Right ventricle myocardium inferior (tissue), 1 donor: ENCODE data around the gene C10orf67. TPM values are rescaled to one million over a fixed set of nuclear protein-coding genes. Genes with fewer than 3 reads are reported as not detected.
"Not testable (repeated sequence)": the region's sequence is repeated elsewhere in the genome, so short reads cannot be mapped to it uniquely, and the experiment has no call there.

Experiments
- ATAC-seq: fragments of 200-7000 bp; cut with Tn5 transposase; one replicate; pipeline ENCODE4 v1.9.1; 2020; ENCODE audit warnings: mild to moderate bottlenecking, moderate library complexity
- DNase-seq: peaks from one replicate; pipeline ENCODE4 v3.0.0; 2021; ENCODE audit errors: missing footprints
- intact Hi-C: fragments of 100-400 bp; cut with DNase I; formaldehyde crosslinking; loops from one replicate; pipeline ENCODE4 v1.11.0; 2022
- total RNA-seq: library from RNA; stranded (reverse); fragmentation: NEBNext Ultra II Directional; extraction: Animal tissue kit (Norgen Biotek cat#: 25700); gene quantifications from one replicate; pipeline ENCODE4 v1.2.1, GENCODE V29; 2021
- donor health status: DM: no; HTN: yes; CAD: no; lungs with severe emphysema.

Gene C10orf67
- total RNA-seq, 1 donor from 2014 or later = 0.51 TPM

DNA sequence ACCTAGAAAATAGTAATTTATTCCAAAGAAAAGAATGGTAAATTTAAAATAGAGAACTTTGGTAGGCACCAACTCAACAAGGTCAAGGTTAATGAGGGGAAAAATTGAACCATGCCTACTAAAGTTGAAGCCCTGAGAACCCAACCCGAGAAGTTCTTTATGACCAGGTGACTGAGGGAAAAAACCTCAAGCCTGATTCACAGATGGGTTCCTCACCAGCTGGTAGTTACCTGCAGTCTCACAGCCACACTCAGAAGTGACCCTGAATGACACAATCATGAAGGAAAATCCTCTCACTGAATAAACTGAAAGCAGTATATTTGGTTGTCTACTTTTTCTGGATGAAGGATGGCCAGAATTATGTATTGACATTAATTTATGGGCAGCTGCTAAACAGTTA lies 7.0 kb downstream of the C10orf67 start:
- ATAC-seq (no peak), DNase-seq (no peak)
- intact Hi-C loops = no loop called here

DNA sequence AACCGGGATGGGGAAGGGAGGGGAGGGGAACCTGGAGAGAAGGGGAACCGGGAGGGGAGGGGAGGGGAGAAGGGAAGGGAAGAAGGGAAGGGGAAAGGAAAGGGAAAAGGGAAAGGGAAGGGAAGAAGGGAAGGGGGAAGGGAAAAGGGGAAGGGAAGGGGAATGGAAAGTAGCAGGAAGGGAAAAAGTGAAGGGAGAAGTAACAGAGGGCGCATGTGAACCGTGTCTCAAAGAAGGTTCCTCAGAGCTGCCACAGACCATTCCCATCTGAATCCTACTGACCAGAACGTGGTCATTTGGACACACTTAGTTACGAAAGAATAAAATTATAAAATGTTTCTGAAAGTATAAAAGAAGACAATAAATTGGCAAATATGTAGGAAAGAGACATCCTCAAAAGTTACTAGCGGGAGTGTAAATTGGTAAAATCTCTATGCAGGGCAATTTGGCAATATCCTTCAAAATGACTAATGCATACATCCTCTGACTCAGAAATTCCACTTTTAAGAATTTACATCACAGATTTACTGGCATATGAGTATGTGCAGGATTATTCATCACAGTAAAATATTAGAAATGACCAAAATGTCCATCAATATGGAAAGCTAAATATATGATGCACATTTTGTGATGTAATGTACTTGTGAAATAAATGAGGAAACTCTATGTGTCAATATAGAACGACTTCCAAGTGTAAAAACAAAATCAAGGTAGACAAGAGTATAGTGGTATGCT lies 12.9 kb downstream of the C10orf67 start:
- no peak for ATAC-seq

DNA sequence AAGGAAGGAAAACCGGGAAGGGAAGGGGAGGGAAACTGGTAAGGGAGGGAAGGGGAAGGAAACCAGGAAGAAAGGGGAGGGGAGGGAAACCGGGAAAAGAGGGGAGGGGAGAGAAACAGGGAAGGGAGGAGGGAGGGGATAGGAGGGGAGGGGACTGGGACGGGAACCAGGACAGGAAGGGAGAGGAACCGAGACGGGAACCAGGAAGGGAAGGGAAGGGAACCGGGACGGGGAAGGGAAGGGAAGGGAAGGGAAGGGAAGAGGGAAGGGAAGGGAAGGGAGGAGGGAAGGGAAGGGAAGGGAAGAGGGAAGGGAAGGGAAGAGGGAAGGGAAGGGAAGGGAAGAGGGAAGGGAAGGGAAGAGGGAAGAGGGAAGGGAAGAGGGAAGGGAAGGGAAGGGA lies 13.6 kb downstream of the C10orf67 start:
- ATAC-seq = no peak
- intact Hi-C loops = no loop called here
- DNase-seq = no peak

More for the DNA sequence above, 12.9 kb downstream of the C10orf67 start:
- intact Hi-C loops = no loop called here
- DNase-seq = no peak

DNA sequence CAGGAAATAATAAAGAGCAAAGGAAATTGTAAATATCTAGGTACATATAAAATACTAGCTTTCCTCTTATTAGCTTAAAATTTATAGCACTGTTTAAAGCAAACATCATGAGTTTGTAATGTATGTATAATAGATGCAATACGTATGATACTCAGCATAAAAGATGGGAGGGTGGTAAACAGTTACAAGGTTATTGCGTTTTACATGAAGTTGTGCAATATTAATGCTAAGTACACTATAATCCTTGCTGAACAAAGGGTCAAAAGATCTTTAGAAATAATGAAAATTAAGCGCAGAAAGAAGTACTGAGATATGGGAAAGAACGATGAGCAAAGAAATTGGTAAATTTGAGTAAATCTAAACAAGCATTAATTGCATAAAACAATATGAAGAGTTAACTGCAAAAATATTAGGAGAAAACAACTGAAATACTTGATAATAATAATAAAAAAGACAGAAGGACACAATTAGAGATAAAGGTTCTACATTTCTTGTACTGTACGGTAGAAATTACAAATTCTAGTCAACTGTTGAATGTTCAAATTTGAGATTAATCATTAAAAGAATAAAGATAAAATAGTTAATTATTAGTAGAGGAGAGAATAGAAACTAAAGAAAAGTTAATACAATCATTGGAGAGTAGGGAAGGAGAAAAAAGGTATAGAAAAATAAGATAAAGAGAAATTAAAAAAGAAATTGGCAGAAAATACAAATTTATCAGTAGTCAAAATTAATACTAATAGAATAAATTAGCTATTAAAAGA lies 17.9 kb downstream of the C10orf67 start:
- no peak for DNase-seq
- intact Hi-C loops = no loop called here
- ATAC-seq = no peak

DNA sequence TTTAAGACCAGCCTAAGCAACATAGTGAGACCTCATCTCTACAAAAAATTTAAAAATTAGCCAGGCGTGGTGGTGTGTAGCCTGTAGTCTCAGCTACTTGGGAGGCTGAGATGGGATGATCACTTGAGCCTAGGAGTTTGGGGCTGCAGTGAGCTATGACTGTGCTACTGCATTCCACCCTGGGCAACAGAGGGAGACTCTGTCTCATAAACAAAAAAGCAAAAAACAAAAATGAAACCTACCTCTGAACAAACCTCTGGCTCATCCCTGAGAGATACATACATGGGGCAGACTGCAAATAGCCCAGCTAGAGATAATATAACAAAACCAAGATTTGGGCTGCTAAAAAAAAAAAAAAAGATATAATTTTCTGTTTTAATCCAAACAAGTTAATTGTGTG lies 19.5 kb downstream of the C10orf67 start:
- no peak for ATAC-seq
- no peak for DNase-seq
- intact Hi-C loops = no loop called here

DNA sequence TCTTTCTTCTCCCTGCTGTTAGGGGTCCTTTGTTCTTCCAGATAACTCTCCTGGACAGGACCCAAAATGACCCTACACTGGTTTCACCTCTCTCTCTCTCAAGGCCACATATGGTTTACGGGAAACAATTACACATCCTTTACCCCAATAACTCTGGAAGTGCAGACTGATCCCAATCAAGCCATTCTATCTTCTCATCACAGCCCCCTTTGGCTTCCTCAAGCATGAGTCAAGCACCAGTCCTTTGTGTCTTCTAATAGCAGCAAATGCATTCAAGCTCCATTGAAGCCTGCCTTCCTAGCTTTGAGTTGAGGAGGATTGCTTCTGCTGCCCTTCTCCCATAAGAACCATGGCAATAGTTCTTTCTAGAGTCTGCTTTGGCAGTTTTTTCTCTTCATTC lies 20.2 kb downstream of the C10orf67 start:
- DNase-seq (no peak), ATAC-seq (no peak)
- intact Hi-C loops = no loop called here

DNA sequence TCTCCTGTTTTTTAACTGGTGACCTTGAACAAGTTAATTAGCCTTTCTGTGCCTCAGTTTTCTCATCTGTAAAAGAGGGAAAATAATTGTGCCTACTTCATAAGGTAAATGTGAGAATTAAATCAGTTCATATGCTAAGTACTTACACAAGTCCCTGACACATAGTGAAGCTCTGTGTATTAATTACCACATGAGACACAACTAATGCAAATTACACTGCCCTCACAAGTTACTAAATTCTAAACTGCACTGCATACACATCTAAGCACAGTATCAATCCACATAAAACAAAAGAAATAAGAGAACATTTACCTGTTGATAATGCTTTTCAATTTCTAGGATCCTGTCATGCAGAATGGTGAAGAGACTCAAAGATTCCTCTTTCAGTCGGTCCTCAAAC lies 22.5 kb downstream of the C10orf67 start:
- intact Hi-C loops = no loop called here
- DNase-seq (no peak), ATAC-seq (no peak)

DNA sequence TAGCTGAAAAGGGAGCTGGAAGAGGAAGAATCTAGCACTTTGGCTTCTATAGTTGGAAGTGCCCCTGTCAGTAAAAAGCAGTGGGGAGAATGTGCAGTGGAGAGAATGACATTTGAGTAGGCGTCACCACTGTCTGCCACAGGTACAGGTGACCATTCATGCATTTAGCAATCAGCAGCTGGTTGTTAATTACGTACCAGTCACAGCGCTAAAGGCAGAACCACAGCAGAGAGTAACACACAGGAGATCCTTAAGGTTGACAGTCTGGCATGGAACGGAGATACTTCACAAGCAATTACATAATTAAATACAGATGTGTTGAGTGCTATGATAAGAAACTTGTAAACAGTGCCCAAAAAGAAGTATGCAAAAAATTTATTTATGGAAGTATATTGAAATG lies 24.8 kb downstream of the C10orf67 start:
- ATAC-seq = no peak
- intact Hi-C loops = no loop called here
- no peak for DNase-seq

DNA sequence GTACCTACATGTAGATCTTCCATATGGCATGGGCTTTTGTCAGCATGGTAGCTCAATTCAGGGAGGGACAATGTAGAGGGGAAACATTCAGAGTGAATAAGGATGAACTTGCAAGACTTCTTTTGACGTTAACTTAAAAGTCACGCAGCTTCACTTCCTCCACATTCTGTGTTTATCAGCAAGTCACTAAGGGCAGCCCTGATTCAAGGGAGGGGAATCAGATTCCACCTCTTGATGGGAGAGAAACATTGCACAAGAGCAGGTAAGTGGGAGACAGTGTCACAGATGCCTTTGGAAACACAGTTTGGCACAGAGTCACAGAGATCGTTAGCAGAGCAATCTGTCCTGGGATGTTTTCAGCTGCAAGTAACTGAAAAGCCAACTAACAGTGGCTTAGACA lies 26.2 kb downstream of the C10orf67 start:
- ATAC-seq (no peak), DNase-seq (no peak)
- intact Hi-C loops = no loop called here

DNA sequence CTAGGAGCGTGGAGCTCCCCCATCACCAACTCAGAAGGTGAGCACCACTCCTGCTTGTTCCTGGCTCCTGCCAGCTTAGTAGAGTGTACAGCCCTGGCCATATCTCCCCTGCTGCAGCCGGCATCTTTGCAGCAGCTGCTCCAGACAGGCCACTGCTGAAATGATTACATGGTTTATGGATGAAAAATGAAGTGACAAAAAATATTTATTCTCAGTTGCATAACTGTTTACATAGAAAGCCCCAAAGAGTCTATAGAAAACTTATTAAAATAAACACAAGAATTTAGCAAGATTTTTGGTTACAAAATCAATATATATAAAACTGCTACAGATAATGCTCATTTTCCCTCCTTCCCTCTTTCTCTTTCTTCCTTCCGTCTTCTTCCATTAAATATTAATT lies 27.2 kb downstream of the C10orf67 start:
- intact Hi-C loops = no loop called here
- no peak for ATAC-seq
- no peak for DNase-seq

DNA sequence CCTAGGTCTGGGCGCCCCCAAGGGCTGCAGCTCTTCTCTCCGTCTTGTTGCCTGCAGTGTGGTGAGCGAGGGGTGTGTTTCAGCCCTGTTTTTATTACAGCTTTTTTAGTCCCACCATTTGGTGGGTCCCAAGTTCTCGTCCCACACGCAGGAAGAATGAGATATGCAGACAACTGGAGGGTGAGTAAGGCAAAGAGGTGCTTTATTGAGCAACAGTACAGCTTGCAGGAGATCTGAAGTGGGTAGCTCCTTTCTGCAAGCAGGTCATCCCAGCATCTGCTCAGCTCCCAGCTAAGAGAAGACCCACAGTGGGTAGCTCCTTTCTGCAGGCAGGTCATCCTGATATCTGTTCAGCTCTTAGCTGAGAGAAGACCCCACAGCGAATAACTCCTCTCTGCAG lies 28.2 kb downstream of the C10orf67 start:
- DNase-seq (no peak), ATAC-seq (no peak)
- intact Hi-C loops = no loop called here

DNA sequence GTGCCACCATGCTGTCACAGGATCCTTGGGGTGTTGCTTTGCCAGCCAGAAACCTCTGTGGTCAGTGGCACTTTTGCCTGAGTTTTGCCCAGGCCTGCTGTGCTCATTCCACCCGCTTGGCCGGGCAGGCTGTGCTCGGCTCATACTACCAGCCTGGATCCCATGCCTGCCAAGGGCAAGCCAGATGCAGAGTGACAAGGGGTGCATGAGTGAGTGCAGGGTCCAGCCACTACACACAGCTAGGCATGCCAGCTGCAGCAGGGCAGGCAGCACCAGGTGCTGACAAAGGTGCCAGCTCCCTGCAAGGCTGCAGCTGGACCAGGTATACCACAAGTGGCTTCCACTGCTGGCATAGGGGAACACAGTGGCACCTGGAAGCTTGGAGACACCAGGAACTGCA lies 28.6 kb downstream of the C10orf67 start:
- intact Hi-C loops = loop anchor here (2.0 kb wide), 1 partner anchor 209 kb away; no protein-coding TSS in a partner anchor
- ATAC-seq = no peak
- no peak for DNase-seq

DNA sequence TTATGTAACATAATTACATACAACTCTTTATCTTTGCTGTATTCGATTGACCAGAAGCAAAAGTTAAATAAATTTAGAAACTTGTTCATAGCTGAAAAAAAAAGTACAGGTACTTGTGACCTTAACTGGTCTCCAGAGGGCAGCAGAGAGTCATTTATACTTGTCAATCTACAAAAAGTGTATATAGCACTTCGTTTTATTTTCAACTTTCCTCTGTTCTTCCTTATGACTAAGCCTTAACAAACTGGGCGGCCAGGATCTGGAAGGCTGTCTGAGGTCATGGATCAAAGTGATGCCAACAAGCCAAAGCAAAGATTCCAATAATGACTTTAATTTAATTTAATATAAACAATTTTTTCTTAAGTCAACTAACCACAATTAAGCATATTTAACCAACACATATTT lies 29.8 kb downstream of the C10orf67 start:
- ATAC-seq (no peak), DNase-seq (no peak)
- intact Hi-C loops = loop anchor here (2.0 to 5.0 kb wide), 2 partner anchors 210 to 387 kb away; no protein-coding TSS in a partner anchor

DNA sequence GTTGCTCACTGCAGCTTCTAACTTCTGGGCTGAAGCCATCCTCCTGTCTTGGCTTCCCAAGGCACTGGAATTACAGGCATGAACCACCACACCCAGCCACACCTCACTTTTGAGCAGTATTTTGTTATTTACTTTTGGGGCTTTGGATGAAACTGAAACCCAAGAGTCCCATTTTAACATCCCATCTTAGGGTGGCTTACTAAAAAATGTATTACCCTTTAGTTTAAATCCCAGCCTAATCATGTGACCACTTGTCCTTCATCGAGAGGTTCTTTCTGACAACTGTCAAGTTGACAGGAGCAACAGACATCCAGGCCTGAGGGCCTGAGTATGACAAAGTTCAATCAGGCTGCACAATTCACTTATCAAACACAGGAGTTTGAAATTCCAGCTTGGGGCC lies 33.6 kb downstream of the C10orf67 start:
- intact Hi-C loops = loop anchor here (5.0 kb wide), 1 partner anchor 391 kb away; no protein-coding TSS in a partner anchor
- ATAC-seq = peak; percentile 40
- DNase-seq = no peak

DNA sequence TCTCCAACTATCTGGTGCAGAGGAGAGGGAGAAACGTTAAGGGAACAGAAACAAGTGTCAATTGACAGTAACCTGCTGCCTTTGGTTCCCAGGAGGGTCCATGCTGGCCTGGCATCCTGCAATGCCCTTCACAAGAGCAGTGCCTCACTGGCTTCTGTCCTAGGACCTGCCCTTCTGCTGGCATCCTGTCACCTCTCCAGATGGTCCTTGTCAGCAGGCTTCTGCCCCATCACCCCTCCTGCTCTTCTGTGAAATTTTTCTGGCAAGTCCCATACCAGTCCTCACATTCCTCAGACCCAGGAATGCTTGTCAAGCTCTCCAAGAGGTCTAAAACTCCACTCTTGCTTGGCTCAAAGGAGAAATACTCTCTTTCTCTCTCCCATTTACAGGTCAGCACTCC lies 34.2 kb downstream of the C10orf67 start:
- DNase-seq (no peak), ATAC-seq (peak; percentile 82)
- intact Hi-C loops = loop anchor here (5.0 kb wide), 1 partner anchor 392 kb away; no protein-coding TSS in a partner anchor

DNA sequence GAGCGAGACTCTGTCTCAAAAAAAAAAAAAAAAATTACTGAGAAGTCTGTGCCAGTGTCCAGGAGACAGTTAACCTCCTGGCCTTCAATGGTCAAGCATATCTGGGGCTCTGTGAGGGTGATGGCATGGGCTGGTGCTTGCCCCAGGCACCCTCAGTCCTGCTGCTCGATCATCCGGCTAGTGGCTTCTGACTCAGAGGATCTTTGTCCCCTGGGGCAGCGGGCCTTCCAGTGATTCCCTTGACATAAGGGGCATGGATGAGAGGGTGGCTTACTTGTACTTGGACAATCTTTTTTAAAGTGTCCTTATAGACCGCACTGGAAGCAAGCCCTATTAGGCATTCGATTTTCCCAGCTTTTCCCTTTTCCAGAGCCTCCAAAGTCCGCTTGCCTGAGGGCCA lies 44.6 kb downstream of the C10orf67 start:
- ATAC-seq, intact Hi-C loops, DNase-seq: not testable (repeated sequence)

DNA sequence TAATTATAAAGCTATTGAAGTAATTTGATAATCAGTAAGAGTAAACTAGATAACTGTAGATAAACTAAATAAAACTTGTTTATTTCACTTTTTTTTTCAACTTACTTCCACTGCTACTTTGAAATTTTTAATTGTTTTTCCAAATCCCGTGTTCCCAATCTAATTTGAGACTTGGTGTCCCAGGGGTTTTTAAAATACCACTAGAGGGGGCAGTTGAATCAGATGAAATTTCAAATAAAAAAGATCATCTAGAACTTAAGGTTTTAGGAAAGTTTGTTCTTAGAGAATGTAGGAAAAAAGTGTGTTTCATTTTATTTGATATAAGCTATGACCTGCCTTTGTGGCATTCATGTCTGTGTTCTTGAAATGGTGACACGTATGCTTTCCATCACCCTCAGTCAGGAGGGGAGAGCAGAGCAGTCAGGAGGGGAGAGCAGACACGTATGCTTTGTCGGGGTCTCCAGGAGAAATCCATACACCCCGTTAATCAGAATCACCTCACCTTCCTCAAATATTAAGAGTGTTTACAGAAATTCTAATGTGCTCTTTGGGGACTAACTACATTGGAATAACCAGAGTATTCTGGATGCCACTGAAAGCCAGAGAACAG lies 49.9 kb downstream of the C10orf67 start:
- DNase-seq (no peak), ATAC-seq (no peak)
- intact Hi-C loops = no loop called here

DNA sequence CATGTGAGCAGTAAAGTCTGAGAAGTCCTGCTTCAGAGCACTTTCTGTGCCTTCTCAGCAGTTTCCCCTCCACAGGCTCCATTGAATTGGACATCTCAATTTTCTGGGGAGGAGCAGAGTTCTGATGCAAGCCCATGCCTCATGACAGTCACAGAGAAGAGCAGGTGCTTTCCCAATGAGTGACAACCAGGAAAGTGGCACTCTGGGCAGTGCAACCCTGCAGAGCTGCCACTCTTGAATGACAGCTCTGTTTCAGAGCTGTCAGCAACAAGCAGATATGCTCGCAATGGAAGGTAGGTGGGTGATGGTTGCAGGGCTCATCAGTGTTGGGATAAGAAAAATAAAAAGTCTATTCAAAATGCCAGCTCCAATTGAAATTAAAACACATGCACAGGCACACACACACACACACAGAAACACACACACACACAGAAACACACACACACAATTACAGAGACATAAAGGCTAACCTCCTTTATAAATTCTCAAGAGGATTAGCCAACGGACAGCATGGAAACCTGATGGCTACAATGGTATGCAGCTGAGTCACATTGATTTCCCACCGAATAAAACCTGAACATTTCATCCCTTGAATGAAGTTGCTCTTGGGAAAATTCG lies 50.5 kb downstream of the C10orf67 start:
- ATAC-seq (no peak), DNase-seq (no peak)
- intact Hi-C loops = no loop called here

DNA sequence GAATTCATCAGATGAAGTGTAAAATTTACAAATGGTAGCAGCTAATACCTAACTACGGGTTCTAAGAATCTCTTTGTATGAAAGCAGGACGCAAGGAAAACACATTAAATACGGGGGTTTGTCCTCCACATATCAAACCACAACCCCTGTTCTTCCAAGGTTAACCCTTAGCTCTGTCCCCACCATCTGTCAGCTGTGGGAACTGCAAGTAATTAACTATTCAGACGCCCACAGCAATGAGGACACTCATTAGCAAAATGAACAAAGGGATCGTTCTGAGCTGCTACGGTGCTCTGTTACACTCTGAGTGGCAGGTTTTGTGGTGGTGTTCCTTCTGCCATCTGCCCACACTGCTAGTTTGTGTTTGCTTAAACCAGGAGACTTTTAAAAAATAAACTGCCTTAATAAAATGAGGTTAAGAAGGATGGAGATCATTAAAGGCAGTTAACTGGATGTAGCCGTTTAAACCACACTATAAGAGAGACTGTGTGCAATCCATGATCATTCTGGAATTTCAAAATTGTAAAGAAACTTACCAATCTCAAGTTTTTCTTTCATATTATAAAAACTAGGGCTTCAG lies 51.4 kb downstream of the C10orf67 start:
- ATAC-seq (no peak), DNase-seq (no peak)
- intact Hi-C loops = no loop called here
